NCI-H1105 (cell line): ENCODE results near the gene WDR27.
"Not testable (repeated sequence)": the region's sequence is repeated elsewhere in the genome, so short reads cannot be mapped to it uniquely, and the experiment has no call there.

Experiments
- DNase-seq: peaks from one replicate; lab custom pipeline; 2025; lab: John Stamatoyannopoulos, UW

Gene WDR27

GRCh38 chr6:169709293-169709692, 7.5 kb upstream of the WDR27 start:
- no peak for DNase-seq

- no peak for DNase-seq
These were observed 5.9 kb upstream of the WDR27 start for GRCh38 chr6:169707772-169708171.

- no peak for DNase-seq
These were observed 1.0 kb upstream of the WDR27 start for GRCh38 chr6:169702840-169703246.

DNA sequence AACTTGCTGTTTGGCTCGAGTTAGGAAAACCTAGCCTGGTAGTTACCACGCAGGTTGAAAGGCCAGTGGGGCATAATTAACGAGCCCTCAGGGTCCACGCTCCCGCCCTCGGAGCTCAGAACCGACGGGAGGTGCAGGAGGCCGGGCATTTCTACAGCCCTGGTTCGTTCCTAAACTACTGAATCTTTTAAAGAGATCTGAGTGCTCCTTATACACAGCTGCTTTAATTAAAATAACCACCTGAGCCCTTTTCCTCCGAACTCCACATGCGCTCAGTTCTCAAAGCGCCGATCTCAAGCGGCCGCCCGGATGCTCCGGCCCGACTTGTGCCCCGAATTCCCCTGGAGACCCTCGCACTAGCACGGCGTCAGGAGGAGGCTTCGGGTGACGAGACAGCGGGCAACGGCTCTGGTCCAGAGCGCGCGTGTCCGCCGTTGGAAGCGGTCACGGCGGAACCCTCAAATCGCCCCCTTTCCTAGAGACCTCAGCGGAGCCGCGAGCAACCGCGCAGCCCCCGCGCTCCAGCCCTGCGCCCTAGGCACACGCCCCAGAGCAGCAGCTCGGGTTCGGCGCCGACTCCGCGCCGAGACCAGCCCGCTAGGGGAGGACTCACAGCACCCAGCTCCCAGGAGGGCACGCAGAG, 397 bp downstream of the WDR27 start:
- DNase-seq, result peak; percentile 33

DNA sequence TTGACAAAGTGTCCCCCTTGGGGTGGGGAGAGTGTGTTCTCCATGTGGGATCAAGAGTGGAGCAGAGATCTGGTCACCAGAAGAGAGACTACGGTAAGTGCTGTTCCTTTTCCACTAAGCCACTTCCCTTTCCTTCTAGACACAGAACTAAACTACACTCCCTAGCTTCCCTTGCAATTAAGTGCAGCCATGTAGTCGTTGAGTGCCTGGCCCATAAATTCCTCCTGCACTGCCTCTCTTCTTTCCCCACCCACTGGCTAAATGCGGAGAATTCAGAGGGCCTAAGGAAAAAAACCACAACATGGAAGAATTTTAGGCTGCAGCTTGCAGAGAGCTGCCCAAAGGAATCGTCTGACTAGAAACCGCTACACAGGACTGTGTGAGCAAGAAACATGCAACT, 1.5 kb downstream of the WDR27 start:
- DNase-seq, result no peak

GRCh38 chr6:169697115-169697514, 4.7 kb downstream of the WDR27 start:
- not testable (repeated sequence) for DNase-seq

GRCh38 chr6:169695131-169695530, 6.7 kb downstream of the WDR27 start:
- DNase-seq, result no peak

GRCh38 chr6:169692516-169692915, 9.3 kb downstream of the WDR27 start:
- DNase-seq, result no peak

GRCh38 chr6:169691260-169691659, 10.6 kb downstream of the WDR27 start:
- DNase-seq, result no peak

DNA sequence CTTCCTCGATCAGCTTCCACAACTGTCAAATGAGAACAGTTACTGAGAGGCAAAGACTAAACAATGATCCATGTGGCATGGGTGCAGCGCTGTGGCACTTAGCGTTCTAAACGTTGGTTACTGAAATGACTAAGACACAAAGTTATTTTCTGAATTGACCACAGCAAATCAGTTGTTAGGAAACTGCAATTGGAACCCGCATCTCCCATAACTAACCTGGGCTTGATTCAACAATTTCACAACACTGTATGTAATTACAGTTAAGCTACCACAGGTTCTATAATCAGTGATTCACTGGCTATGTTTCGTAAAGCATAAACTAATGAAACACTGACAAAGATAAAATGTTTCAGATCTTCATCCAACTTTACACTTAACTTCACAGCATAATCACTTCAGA, 12.5 kb downstream of the WDR27 start:
- no peak for DNase-seq

- DNase-seq, result no peak
These were observed 16.0 kb downstream of the WDR27 start for GRCh38 chr6:169685860-169686259.

DNA sequence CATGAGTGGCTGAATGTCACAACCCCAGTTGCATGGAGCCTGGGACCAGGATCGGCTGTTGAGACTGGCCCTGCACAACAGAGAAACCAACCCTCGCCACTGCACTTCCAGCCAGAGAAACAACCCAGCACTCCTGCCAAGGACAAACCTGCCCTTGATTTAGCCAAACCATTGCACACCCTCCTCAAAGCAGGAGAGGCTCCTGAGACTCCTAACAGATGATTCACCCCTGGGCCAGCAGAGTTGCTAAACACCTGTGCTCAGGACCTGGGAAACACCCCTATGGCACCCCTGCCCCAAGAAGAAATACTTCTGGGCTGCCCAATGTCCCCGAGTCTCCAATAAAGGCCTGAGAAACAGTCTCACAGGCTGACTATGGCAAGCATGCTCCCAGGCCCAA, 17.8 kb downstream of the WDR27 start:
- DNase-seq, result no peak

GRCh38 chr6:169678342-169678741, 23.5 kb downstream of the WDR27 start:
- no peak for DNase-seq

- DNase-seq, result no peak
These were observed 24.7 kb downstream of the WDR27 start for GRCh38 chr6:169677096-169677495.

GRCh38 chr6:169675011-169675410, 26.8 kb downstream of the WDR27 start:
- DNase-seq, result no peak

- DNase-seq, result no peak
These were observed 30.3 kb downstream of the WDR27 start for GRCh38 chr6:169671563-169671962.

GRCh38 chr6:169669889-169670288, 31.9 kb downstream of the WDR27 start:
- no peak for DNase-seq

- DNase-seq, result no peak
These were observed 32.7 kb downstream of the WDR27 start for GRCh38 chr6:169669147-169669546.

DNA sequence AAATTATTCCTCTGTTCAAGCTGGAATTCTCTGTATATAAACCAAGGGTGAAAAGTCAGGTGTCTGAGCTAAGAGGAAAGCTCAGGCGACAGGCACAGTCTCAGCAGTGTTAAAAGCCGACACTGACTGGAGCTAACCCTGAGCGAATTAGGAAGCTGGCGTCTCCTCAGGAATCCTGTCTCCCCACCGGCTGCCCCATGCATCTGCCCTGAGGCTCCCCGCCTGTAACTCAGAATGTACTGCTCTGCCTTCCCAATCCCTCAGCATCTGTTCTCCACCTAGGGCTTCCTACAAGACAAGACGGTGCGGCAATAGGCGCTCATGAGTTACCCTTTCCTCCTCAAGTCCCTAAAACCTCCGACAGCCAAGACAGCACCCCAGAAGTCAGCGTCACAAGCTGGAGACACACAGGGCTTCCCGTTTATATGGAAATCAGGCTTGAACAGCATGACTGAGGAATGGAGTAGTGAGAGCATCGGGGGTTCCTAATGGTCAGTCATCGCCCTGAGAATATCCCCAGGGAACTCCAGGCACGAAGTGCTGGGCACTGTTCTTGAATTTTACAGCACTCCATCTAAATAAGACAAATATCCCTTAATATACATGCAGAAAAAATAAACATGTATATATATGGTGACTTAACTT, 33.5 kb downstream of the WDR27 start:
- no peak for DNase-seq

DNA sequence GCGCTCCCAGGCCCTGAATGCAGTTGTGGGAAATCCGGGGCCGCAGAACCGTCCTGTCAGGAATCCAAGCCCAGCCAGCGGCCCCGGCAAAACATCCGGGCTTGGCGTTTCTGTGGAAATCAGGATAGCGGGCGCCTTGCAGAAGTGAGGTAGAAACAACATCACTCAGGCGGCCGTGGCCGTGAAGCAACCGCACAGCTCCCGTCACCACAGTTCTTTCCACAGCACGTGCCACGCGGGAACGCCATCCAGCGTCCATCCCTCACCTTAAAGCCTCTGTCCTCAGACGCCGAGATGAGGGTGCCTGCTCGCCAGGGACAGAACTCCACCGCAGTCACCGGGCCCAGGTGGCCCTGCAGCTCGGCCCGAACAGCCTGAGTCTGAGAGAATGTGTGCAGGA, 34.1 kb downstream of the WDR27 start:
- DNase-seq, result no peak

DNA sequence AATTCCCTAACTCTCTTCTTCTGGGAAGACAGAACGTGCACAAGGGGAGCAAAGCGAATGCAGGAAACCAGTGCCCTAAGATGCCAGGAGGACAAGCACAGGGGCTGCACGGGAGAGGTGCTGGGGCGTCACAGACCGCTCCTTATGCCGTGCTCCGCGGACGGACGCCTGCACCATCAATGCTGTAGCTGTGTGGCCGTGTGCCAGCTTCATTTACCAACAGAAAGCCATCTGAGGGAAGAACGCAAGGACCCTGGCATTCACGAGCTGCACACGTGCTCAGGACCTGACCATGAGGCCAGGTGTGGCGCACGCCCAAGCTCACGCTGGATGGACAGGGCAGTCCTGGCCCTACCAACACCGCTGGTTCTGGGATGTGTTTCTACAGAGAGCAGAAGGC, 35.4 kb downstream of the WDR27 start:
- no peak for DNase-seq

GRCh38 chr6:169665289-169665688, 36.5 kb downstream of the WDR27 start:
- DNase-seq, result peak; percentile 95

DNA sequence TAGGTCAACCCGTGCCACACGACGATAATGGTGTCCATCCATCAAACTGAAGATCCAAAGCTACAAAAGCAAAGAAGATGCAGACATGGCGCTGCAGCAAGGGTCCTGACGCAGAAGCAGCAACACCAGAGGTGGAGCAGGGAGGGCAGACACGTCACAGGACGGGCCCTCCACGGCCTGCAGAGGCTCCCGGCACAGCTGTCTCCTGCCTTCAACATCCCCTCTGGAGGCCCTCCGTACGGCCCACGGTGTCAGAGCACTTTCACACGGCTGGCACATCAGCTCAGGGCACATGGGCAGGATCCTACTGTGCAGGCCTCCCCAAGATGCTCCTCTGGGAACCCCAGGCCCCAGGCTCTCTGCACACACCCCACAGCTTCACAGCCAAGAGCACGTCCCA, 37.6 kb downstream of the WDR27 start:
- DNase-seq, result no peak

- no peak for DNase-seq
These were observed 38.4 kb downstream of the WDR27 start for GRCh38 chr6:169663468-169663867.
